ENCODE data around the gene VPS51.
"Not testable (repeated sequence)": the region's sequence is repeated elsewhere in the genome, so short reads cannot be mapped to it uniquely, and the experiment has no call there.

Gene VPS51

DNA sequence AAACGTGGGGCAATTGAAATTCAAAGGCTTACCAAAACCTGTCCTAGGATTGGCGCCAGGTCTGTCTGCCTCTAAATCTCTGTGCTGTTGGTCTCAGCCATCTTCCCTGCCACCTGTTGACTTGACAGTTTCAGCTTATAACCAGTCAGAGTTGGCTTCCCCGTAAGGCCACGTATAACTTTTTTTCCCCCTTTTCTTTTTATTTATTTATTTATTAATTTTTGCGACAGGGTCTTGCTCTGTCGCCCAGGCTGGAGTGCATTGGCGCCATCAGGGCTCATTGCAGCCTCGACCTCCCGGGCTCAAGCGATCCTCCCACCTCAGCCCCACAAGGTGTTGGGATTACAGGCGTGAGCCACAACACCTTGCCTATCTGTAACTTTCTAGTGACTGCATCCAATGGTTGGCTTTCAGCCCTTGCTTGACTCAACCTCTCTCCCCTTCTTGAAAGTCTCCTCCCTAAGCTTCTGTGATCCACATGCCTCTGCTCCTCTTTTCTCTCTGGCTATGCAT is 39.7 kb downstream of the VPS51 start:
- TF ChIP-seq ZNF274 (IDR thresholded peaks at IDR 0.05; ENCODE audit: low read depth, low read length), result no peak
- peak overlapping the region; percentile 94; the same call in 1 of the 2 replicates for H3K4me3 ChIP-seq (ENCODE audit: low read length)

DNA sequence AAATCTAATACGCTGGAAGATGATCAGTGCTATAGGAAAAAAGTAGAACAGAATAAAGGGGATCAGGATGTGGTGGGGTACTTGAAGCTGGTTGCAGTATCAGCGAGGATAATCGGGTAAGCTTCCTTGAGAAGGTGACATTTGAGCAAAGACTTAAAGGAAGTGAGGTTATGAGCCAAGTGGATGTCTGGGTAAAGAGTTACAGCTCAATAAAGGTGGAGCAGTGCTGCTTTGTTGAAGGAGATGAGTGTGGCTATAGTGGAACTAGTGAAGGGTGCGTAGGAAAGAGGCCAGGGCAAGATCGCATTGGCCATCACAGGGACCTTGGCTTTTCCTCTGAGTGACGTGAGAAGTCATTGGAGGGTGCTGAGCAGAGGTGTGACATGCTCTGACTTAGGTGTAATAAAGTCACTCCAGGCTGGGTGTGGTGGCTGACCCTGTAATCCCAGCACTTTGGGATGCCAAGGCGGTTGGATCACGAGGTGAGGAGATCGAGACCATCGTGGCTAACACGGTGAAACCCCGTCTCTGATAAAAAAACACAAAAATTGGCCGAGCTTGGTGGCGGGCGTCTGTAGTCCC is 40.6 kb downstream of the VPS51 start:
- no peak for TF ChIP-seq ZNF274 (IDR thresholded peaks at IDR 0.05; ENCODE audit: low read depth, low read length)
- no peak overlapping the region for H3K4me3 ChIP-seq (ENCODE audit: low read length)

DNA sequence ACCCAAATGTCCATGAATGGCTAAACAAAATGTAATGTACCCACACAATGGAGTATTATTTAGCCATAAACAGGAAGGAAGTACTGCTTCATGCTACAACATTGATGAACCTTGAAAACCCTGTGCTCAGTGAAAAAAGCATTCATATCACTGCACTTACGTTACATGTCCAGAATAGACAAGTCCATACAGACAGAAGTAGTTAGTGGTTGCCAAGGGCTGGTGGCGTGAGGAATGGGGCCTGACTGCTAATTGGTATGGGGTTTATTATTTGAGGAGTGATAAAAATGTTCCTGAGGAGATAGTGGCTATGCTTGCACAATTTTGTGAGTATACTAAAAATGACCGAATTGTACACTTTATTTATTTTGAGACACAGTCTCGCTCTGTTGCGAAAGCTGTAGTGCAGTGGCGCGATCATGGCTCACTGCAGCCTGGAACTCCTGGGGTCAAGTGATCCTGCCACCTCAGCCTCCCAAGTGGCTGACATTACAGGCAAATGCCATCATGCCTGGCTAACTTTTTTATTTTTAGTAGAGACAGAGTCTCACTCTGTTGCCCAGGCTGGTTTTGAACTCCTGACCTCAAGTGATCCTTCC is 46.0 kb downstream of the VPS51 start:
- no peak overlapping the region for H3K4me3 ChIP-seq (ENCODE audit: low read length)
- no peak for TF ChIP-seq ZNF274 (IDR thresholded peaks at IDR 0.05; ENCODE audit: low read depth, low read length)

DNA sequence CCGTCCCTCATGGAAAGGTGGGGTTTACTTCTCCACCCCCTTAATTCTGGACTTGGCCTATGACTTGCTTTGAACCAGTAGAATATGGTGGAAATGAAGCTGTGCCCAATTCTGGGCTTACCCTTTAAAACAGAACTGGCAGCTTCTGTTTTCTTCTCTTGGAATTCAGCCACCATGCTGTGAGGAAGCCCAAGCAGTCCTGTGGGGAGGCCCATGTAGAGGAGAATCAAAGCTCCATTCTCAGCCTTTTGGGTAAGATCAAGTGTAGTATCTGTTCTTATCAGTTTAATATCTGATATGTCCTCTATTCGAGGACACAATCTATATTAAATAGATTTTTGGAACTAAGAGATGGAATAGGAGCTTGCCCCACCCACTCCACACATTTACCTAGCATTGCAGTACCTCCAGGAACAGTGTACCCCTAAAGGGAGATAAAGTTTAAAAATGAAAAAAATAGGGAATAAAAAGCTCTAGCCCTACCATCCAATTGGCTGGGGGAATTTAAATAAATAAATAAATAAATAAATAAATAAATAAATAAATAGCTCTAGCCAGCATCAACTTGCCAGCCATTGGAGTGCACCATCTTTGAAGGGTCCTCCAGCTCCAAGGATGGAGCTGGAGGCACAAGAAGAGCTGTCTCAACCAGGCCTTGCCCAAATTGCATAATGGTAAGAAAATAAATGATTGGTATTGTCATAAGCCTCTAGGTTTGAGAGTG is 51.5 kb downstream of the VPS51 start:
- TF ChIP-seq ZNF274 (IDR thresholded peaks at IDR 0.05; ENCODE audit: low read depth, low read length), result no peak

DNA sequence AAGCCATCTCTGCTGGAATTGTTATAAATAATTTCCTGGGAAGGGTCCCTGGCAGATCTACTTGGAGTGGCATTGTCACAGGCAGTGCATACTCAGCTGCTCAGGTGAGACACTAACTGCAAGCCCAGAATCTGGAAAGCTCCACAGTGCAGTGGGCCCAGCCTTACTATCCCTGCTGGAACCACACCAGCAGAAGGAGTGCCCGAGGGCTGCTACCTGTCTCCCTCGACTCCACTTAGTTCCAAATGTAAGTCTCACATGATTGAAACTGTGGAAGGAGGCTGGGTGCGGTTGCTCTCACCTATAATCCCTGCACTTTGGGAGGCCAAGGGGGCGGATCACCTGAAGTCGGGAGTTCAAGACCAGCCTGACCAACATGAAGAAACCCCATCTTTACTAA is 52.6 kb downstream of the VPS51 start:
- TF ChIP-seq ZNF274 (IDR thresholded peaks at IDR 0.05; ENCODE audit: low read depth, low read length), result no peak
- H3K4me3 ChIP-seq (ENCODE audit: low read length), result no peak overlapping the region

More for the DNA sequence above, 51.5 kb downstream of the VPS51 start:
- no peak overlapping the region for H3K4me3 ChIP-seq (ENCODE audit: low read length)

DNA sequence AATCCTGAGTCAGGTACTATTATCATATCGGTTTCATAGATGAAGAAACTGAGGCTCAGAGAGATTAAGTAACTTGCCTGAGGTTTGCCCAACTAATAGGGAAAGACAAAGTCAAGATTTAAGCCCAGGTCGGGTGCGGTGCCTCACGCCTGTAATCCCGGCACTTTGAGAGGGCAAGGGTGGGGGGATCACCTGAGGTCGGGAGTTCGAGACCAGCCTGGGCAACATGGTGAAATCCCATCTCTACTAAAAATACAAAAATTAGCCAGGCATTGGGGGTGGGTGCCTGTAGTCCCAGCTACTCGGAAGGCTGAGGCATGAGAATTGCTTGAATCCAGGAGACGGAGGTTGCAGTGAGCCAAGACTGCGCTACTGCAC is 54.1 kb downstream of the VPS51 start:
- H3K4me3 ChIP-seq (ENCODE audit: low read length), result not testable (repeated sequence)

DNA sequence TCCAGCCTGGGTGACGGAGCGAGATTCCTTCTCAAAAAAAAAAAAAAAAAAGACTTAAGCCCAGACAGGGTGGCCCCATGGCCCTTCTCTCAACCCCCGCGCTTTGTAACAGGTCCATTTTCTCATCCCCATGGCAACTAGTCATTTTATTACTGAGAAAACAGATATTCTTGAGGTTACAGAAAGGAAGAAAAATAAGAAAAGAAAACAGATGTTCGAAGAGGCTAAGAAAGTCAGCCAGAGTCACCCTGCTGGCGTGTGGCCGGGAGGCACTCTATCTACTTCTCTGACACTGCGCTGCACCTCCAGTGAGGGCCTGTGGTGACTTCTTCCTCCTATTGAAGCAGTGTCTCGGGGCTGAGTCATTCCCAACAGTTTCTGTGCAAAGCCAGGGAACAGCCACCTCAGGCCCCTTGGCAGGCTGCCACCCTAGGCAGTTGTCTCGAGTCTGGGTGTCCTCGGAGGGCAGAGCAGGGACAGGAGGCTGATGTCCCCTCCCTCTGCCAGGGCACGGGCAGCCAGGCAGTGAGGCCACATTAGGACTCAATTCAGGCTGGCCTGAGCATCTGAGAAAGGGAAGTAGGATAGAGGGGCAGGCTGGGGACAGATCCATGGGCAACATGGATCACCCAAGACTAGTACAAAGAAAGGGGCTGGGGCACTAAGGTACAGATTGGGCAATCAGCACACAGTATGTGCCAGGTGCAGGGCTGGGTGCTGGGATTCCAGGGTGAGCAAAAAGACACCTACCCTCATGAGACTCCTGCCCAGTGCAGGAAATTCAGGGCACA is 54.7 kb downstream of the VPS51 start:
- TF ChIP-seq ZNF274 (IDR thresholded peaks at IDR 0.05; ENCODE audit: low read depth, low read length), result no peak
- H3K4me3 ChIP-seq (ENCODE audit: low read length), result no peak overlapping the region

DNA sequence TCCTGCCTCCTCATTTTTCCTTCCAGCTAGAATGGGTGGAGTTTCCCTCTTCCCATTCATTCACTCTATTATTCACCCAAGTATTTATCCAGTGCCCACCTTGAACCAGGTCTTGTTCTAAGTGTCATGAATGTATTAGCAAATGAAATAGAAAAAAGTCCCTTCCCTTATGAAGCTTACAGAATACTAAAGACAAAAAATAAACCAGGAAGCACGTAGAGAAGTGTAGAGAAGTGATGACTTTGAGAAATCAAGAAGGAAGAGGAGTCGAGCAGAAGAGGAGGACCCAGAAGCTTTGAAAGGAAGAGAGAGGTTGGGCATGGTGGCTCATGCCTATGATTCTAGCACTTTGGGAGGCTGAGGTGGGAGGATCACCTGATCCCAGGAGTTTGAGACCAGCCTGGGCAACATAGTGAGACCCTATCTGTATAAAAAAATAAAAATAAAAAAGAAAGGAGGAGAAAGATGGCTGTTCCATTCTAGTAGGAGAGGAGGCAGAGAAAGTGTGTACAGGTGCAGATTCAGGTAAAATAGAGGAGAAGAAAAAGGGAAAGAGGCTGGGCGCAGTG is 55.4 kb downstream of the VPS51 start:
- TF ChIP-seq ZNF274 (IDR thresholded peaks at IDR 0.05; ENCODE audit: low read depth, low read length), result no peak
- no peak overlapping the region for H3K4me3 ChIP-seq (ENCODE audit: low read length)

DNA sequence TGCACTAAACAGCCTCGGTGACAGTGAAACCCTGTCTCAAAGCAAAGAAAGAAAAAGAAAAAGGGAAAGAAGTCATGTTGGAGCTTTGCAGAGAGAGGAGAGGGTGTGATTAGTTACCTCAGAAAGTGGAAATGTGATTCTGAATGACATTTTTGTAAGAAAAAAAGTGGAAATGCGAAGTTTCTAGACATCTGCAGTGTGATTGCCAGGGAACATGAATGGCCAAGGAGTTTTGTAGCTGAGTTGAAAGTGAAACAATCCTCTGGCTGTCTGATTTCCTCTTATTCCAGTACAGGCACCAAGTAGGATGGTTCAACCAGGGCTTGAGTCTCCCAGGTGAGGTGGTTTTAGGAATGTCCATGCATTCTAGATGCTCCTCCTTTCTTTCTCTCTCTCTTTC is 56.1 kb downstream of the VPS51 start:
- no peak for TF ChIP-seq ZNF274 (IDR thresholded peaks at IDR 0.05; ENCODE audit: low read depth, low read length)
- no peak overlapping the region for H3K4me3 ChIP-seq (ENCODE audit: low read length)

DNA sequence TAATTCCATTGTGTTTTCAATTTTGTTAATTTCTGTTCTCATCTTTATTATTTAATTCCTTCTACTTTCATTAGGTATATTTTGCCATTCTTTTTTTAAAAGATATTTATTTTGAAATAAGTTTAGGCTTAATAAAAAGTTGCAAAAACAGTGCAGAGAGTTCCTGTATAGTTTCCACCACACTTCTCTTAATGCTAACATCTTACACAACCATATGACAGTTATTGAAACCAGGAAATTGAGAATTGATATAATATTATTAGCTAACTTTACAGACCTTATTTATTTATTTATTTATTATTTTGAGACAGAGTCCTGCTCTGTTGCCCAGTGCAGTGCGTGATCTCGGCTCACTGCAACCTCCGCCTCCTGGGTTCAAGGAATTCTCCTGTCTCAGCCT is 60.2 kb downstream of the VPS51 start:
- no peak overlapping the region for H3K4me3 ChIP-seq (ENCODE audit: low read length)
- TF ChIP-seq ZNF274 (IDR thresholded peaks at IDR 0.05; ENCODE audit: low read depth, low read length), result no peak

DNA sequence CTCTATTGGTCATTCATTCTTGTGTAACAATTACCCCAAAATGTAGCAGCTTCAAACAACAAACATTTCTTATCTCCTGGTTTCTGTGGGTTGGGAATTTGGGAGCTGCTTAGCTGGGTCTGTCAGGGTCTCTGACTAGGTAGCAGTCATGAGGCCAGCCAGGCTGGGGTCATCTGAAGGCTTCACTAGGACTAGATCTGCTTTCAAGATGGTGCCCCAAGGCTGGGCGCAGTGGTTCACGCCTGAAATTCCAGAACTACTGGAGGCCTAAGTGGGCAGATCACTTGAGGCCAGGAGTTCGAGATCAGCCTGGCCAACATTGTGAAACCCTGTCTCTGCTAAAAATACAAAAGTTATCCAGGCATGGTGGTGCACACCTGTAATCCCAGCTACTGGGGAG is 60.9 kb downstream of the VPS51 start:
- no peak overlapping the region for H3K4me3 ChIP-seq (ENCODE audit: low read length)
- no peak for TF ChIP-seq ZNF274 (IDR thresholded peaks at IDR 0.05; ENCODE audit: low read depth, low read length)

DNA sequence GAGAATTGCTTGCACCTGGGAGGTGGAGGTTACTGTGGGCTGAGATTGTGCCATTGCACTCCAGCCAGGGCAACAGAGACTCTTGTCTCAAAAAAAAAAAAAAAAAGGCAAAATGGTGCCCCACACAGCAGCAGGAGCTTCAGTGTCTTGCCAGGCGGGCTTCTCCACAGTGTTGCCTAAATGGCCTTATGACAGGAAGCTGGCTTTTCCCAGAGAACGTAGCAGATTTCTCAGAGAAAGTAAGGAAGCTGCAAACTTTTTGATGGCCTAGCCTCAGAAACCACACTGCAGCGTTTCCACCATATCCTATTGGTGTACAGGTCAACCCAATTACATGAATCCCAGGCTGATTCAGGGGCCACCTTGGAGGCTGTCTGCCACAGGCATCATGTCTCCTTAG is 61.3 kb downstream of the VPS51 start:
- no peak for TF ChIP-seq ZNF274 (IDR thresholded peaks at IDR 0.05; ENCODE audit: low read depth, low read length)

DNA sequence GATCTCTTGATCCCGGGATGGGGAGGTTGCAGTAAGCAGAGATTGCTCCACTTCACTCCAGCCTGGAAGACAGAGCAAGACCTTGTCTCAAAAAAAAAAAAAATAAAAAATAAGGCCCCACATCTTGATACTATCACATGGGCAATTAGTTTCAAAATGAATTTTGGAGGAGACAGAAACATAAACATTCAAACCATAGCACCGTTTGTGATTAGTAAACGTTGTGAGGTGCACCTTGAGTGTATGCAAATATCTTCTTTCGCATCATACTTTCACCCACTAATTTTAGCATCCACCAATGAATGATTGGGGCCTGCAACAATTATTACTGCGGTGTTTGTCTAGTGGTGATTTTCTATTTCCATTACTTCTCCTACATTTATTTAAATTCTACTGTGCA is 63.0 kb downstream of the VPS51 start:
- H3K4me3 ChIP-seq (ENCODE audit: low read length), result no peak overlapping the region
- no peak for TF ChIP-seq ZNF274 (IDR thresholded peaks at IDR 0.05; ENCODE audit: low read depth, low read length)

More for the DNA sequence above, 61.3 kb downstream of the VPS51 start:
- no peak overlapping the region for H3K4me3 ChIP-seq (ENCODE audit: low read length)

DNA sequence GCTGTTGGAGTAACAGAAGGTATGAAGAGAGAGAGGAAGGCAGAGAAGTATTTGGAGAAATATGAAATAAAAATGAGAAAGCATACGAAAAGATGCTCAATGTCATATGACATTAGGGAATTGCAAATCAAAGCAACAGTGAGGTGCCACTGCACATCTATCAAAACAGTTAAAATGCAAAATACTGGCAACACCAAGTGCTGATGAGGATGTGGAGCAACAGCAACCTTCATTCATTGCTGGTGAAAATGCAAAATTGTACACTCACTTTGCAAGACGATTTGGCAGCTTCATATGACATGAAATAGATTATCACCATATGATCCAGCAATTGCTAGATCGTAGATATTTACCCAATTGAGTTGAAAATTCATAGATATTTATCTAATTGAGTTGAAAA is 64.6 kb downstream of the VPS51 start:
- TF ChIP-seq ZNF274 (IDR thresholded peaks at IDR 0.05; ENCODE audit: low read depth, low read length), result no peak

More for the DNA sequence above, 64.6 kb downstream of the VPS51 start:
- H3K4me3 ChIP-seq (ENCODE audit: low read length), result no peak overlapping the region

Measured in GM08714 (cell line).